RWPE2 (cell line): ENCODE measurements around the gene CLTRN.
A peak's percentile ranks its signal among the peaks of the same experiment; 100 is the strongest.

Experiments
- ATAC-seq: fragments of 200-7000 bp; cut with Tn5 transposase; 3 replicates; pipeline ENCODE4 v1.9.1; 2021; ENCODE audit warnings: low read depth
- DNase-seq: peaks from one replicate; pipeline ENCODE4 v3.0.0-alpha.2; 2020; ENCODE audit warnings: low spot score
- H3K27ac ChIP-seq: fragments of 450-650 bp; 2 replicates; pipeline ENCODE4 v1.5.1; 2017; ENCODE audit warnings: mild to moderate bottlenecking; ENCODE audit not compliant: poor library complexity, severe bottlenecking
- H3K27me3 ChIP-seq: fragments of 250-450 bp; sonication (Bioruptor Pico); 2 replicates; pipeline ENCODE4 v1.5.1; 2021; ENCODE audit warnings: mild to moderate bottlenecking, moderate library complexity; ENCODE audit not compliant: insufficient read depth, poor library complexity, severe bottlenecking
- H3K36me3 ChIP-seq: fragments of 250-450 bp; sonication (Bioruptor Pico); 2 replicates; pipeline ENCODE4 v1.5.1; 2020; ENCODE audit warnings: low read depth, mild to moderate bottlenecking, moderate library complexity
- H3K4me1 ChIP-seq: fragments of 250-450 bp; sonication (Bioruptor Pico); 2 replicates; pipeline ENCODE4 v1.5.1; 2021; ENCODE audit warnings: mild to moderate bottlenecking, moderate library complexity; ENCODE audit not compliant: insufficient read depth, poor library complexity, severe bottlenecking
- H3K4me3 ChIP-seq: fragments of 250-450 bp; sonication (Bioruptor Pico); 2 replicates; pipeline ENCODE4 v1.5.1; 2021; ENCODE audit warnings: mild to moderate bottlenecking, moderate library complexity; ENCODE audit not compliant: severe bottlenecking
- H3K9me3 ChIP-seq: fragments of 250-450 bp; sonication (Bioruptor Pico); 2 replicates; pipeline ENCODE4 v1.5.1; 2021; ENCODE audit warnings: mild to moderate bottlenecking, moderate library complexity; ENCODE audit not compliant: severe bottlenecking
- CTCF ChIP-seq: fragments of 450-650 bp; IDR thresholded peaks from one replicate; pipeline ENCODE4 v1.5.1; 2017; ENCODE audit warnings: mild to moderate bottlenecking, moderate library complexity; ENCODE audit not compliant: poor library complexity, severe bottlenecking

Gene CLTRN

GRCh38 chrX:15598026-15598425 is 66.6 kb downstream of the CLTRN start:
- Histone ChIP-seq H3K9me3 (no peaks in the 10 kb centered on the region), H3K27ac (no peak overlapping the region), H3K27me3 (no peaks in the 10 kb centered on the region), H3K36me3 (no peaks in the 10 kb centered on the region), H3K4me3 (no peak overlapping the region), H3K4me1 (no peaks in the 10 kb centered on the region)
- TF ChIP-seq CTCF, result no peak
- no peak for DNase-seq
- no peak for ATAC-seq

- ATAC-seq, result no peak
- no peak for DNase-seq
- no peak overlapping the region for H3K27ac ChIP-seq
- TF ChIP-seq CTCF, result peak; percentile 25
- no peaks in the 10 kb centered on the region for H3K4me1 ChIP-seq
- no peaks in the 10 kb centered on the region for H3K9me3 ChIP-seq
- H3K36me3 ChIP-seq, result no peaks in the 10 kb centered on the region
- no peaks in the 10 kb centered on the region for H3K27me3 ChIP-seq
- no peak overlapping the region for H3K4me3 ChIP-seq
These were observed 70.2 kb downstream of the CLTRN start for GRCh38 chrX:15594371-15594770.

GRCh38 chrX:15579778-15580747 is 84.5 kb downstream of the CLTRN start:
- TF ChIP-seq CTCF, result no peak
- no peaks in the 10 kb centered on the region for H3K27me3 ChIP-seq
- H3K36me3 ChIP-seq, result no peaks in the 10 kb centered on the region
- no peak overlapping the region for H3K4me3 ChIP-seq
- H3K9me3 ChIP-seq, result no peaks in the 10 kb centered on the region
- no peaks in the 10 kb centered on the region for H3K4me1 ChIP-seq
- ATAC-seq (no peak), DNase-seq (no peak)
- no peak overlapping the region for H3K27ac ChIP-seq
